Measurements from ENCODE around the gene CCDC124.

The CCDC124 gene

GRCh38 chr19:17938092-17938845, 5.5 kb downstream of the CCDC124 start:
- 0 out of 2 replicates have a peak, but pooled peaks have one; percentile 67 for TF ChIP-seq HDGF (IDR thresholded peaks at IDR 0.05; ENCODE audit: borderline replicate concordance)
- no peak for TF ChIP-seq ELF4 (IDR thresholded peaks at IDR 0.05)
- ChIA-PET POLR2A (interaction anchor here (1.0 kb wide), 1 partner anchor 79 kb away, joined by 4 read pairs; the partner anchor contains the start of gene RPL18A), CTCF (interaction anchor here (0.6 to 3.5 kb wide), 11 partner anchors 9 to 626 kb away, joined by 3 to 44 read pairs (median 4); no protein-coding TSS in a partner anchor)
- DNase-seq (ENCODE audit: extremely low spot score) = peak; percentile 84

- POLR2A ChIA-PET = interaction anchor here (1.0 to 1.3 kb wide), 2 partner anchors 9 to 83 kb away, joined by 3 to 6 read pairs; partner anchors contain the start of genes CCDC124 and RPL18A
- TF ChIP-seq FOXA1 (IDR thresholded peaks at IDR 0.05) = no peak
- TF ChIP-seq FOXK2 (IDR thresholded peaks at IDR 0.05) = no peak
- no peak for TF ChIP-seq SP1 (IDR thresholded peaks at IDR 0.05)
- TF ChIP-seq ZNF384 (IDR thresholded peaks at IDR 0.05) = no peak
- TF ChIP-seq FOXM1 (IDR thresholded peaks at IDR 0.05; ENCODE audit: borderline replicate concordance) = no peak
- TF ChIP-seq BHLHE40 (IDR thresholded peaks at IDR 0.05; ENCODE audit: borderline replicate concordance) = no peak
- TF ChIP-seq ELF4 (IDR thresholded peaks at IDR 0.05) = no peak
- no peak for TF ChIP-seq CTBP1 (IDR thresholded peaks at IDR 0.05; ENCODE audit: borderline replicate concordance)
- TF ChIP-seq L3MBTL2 (conservative IDR thresholded peaks at IDR 0.05) = no peak
- no peak for TF ChIP-seq TARDBP (IDR thresholded peaks at IDR 0.05)
- no peak for TF ChIP-seq SUZ12 (IDR thresholded peaks at IDR 0.05)
- TF ChIP-seq ARNT (IDR thresholded peaks at IDR 0.05) = no peak
- TF ChIP-seq HDGF (IDR thresholded peaks at IDR 0.05; ENCODE audit: borderline replicate concordance) = no peak
- no peak for TF ChIP-seq PKNOX1 (IDR thresholded peaks at IDR 0.05)
- no peak for TF ChIP-seq LEF1 (IDR thresholded peaks at IDR 0.05; ENCODE audit: borderline replicate concordance)
- CTCF ChIA-PET = no interaction called here
- no peak for DNase-seq (ENCODE audit: extremely low spot score)
Observed at GRCh38 chr19:17942181-17942580, 9.4 kb downstream of the CCDC124 start.

- DNase-seq (ENCODE audit: extremely low spot score) = no peak
- no peak for TF ChIP-seq CTBP1 (IDR thresholded peaks at IDR 0.05; ENCODE audit: borderline replicate concordance)
- no peak for TF ChIP-seq TARDBP (IDR thresholded peaks at IDR 0.05)
- TF ChIP-seq FOXK2 (IDR thresholded peaks at IDR 0.05) = no peak
- no peak for TF ChIP-seq PKNOX1 (IDR thresholded peaks at IDR 0.05)
- TF ChIP-seq SUZ12 (IDR thresholded peaks at IDR 0.05) = no peak
- no peak for TF ChIP-seq ARNT (IDR thresholded peaks at IDR 0.05)
- no peak for TF ChIP-seq LEF1 (IDR thresholded peaks at IDR 0.05; ENCODE audit: borderline replicate concordance)
- TF ChIP-seq NFRKB (IDR thresholded peaks at IDR 0.05) = no peak
- ChIA-PET POLR2A (interaction anchor here (1.0 to 1.3 kb wide), 2 partner anchors 10 to 83 kb away, joined by 3 to 6 read pairs; partner anchors contain the start of genes CCDC124 and RPL18A), CTCF (no interaction called here)
Observed at GRCh38 chr19:17942582-17943273, 9.9 kb downstream of the CCDC124 start.

DNA sequence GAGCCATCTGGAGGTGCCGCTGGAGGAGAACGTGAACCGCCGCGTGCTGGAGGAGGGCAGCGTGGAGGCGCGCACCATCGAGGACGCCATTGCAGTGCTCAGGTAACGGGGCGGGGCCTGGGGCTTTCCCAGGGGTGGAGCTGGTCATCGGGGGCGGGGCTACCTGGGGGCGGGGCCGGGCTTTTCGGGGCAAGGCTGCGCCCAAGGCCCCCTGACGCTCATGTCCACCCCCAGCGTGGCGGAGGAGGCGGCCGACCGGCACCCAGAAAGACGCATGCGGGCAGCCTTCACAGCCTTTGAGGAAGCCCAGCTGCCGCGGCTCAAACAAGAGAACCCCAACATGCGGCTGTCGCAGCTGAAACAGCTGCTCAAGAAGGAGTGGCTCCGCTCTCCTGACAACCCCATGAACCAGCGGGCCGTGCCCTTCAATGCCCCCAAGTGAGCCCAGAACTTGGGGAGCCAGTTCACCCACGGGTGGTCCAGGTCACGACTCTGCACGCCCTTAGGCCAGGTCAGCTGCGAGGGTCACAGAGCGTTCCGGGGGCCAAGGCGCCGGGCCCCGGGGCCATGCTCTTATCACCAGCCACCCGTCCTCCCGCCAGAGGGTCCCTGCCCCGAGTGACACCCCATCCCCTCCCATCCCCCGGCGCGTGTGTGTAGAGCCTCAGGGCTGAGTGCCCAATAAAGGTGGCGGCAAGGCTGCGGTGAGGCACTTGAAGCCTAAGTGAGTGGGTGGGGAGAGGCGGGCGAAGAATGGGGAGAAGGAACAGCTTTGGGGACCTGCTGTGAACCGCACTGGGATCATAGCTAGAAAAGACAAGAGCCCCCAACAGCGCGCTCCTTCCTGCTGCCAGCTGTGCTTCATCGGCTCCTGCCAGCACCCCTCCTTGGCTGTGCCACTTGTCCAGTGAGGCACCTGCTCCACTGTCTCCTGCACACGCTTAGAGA, 10.7 kb downstream of the CCDC124 start:
- no peak for DNase-seq (ENCODE audit: extremely low spot score)
- TF ChIP-seq ZNF384 (IDR thresholded peaks at IDR 0.05) = no peak
- TF ChIP-seq SP1 (IDR thresholded peaks at IDR 0.05) = no peak
- no peak for TF ChIP-seq SUZ12 (IDR thresholded peaks at IDR 0.05)
- TF ChIP-seq ARNT (IDR thresholded peaks at IDR 0.05) = no peak
- ChIA-PET POLR2A (interaction anchor here (1.0 to 1.3 kb wide), 3 partner anchors 11 to 84 kb away, joined by 3 to 6 read pairs (median 3); partner anchors contain the start of genes CCDC124 and RPL18A), CTCF (interaction anchor here (1.1 kb wide), 1 partner anchor 121 kb away, joined by 3 read pairs; no protein-coding TSS in a partner anchor)

DNA sequence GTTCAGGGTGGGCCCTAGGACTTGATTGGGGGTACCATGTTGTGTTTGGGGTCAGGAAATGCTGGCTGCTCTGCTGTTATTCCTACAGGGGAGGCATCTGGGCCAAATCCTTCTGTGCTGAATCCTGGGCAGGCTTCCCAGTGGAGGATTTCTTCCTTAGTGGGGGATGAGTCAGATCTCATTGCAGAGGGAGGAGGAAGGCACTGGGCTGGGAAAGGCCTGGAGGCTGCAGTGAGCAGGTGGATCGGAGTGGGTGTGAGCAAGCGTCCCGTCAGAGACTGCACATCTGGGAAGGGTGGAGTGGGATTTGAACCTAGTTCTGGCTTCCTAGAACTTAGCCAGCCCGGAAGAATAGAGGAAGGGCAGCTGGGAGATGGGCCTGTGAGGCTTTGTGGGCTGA, 11.5 kb downstream of the CCDC124 start:
- ChIA-PET POLR2A (interaction anchor here (1.0 kb wide), 1 partner anchor 12 kb away, joined by 3 read pairs; the partner anchor contains the start of gene CCDC124), CTCF (interaction anchor here (1.1 kb wide), 1 partner anchor 121 kb away, joined by 3 read pairs; no protein-coding TSS in a partner anchor)
- DNase-seq (ENCODE audit: extremely low spot score) = no peak
- TF ChIP-seq FOXM1 (IDR thresholded peaks at IDR 0.05; ENCODE audit: borderline replicate concordance) (no peak), BHLHE40 (IDR thresholded peaks at IDR 0.05; ENCODE audit: borderline replicate concordance) (no peak), HDGF (IDR thresholded peaks at IDR 0.05; ENCODE audit: borderline replicate concordance) (no peak), ARNT (IDR thresholded peaks at IDR 0.05) (no peak), ZNF384 (IDR thresholded peaks at IDR 0.05) (no peak), NFRKB (IDR thresholded peaks at IDR 0.05) (no peak), SP1 (IDR thresholded peaks at IDR 0.05) (no peak)
